Measurements from ENCODE around the gene NSMF.

NSMF gene

GRCh38 chr9:137449081-137449844 is 9.9 kb downstream of the NSMF start:
- no peak for DNase-seq

GRCh38 chr9:137448602-137448962 is 10.6 kb downstream of the NSMF start:
- no peak for DNase-seq

- peak in 18 of 58 donors; percentile 18 to 70 (median 36) for DNase-seq
Observed at GRCh38 chr9:137447722-137448601, 11.2 kb downstream of the NSMF start.

GRCh38 chr9:137446851-137447471 is 12.2 kb downstream of the NSMF start:
- peak in 3 of 58 donors; percentile 20 to 32 (median 30) for DNase-seq

GRCh38 chr9:137445930-137446431 is 13.2 kb downstream of the NSMF start:
- DNase-seq = no peak

GRCh38 chr9:137445275-137445807 is 13.8 kb downstream of the NSMF start:
- peak in 45 of 58 donors; percentile 15 to 77 (median 47) for DNase-seq

GRCh38 chr9:137444106-137444790 is 14.9 kb downstream of the NSMF start:
- no peak for DNase-seq

- DNase-seq = no peak
Observed at GRCh38 chr9:137441935-137442321, 17.2 kb downstream of the NSMF start.

GRCh38 chr9:137441289-137441934 is 17.7 kb downstream of the NSMF start, which contains the start of gene ENTPD8:
Gene ENTPD8 (minus strand): TSS chr9:137441357. CDS start chr9:137438285, 3,072 bp downstream.
- DNase-seq = no peak

GRCh38 chr9:137439158-137439714 is 19.9 kb downstream of the NSMF start:
- no peak for DNase-seq

GRCh38 chr9:137438591-137439157 is 20.5 kb downstream of the NSMF start:
- no peak for DNase-seq

GRCh38 chr9:137437691-137438590 is 21.2 kb downstream of the NSMF start:
- DNase-seq = no peak

GRCh38 chr9:137436761-137437600 is 22.2 kb downstream of the NSMF start:
- no peak for DNase-seq

- DNase-seq = no peak
Observed at GRCh38 chr9:137435980-137436760, 23.0 kb downstream of the NSMF start.

GRCh38 chr9:137435381-137435891 is 23.7 kb downstream of the NSMF start:
- no peak for DNase-seq

Measured in anterior cingulate cortex (tissue), 58 donors.